Inflammatory macrophage treated with lipopolysaccharide for 4 hours (primary cell): ENCODE measurements around the gene CD151.
A peak's percentile ranks its signal among the peaks of the same experiment; 100 is the strongest.

Experiments used
- DNase-seq: peaks from one replicate; pipeline ENCODE4 v3.0.0-alpha.2; 2020

CD151 gene

DNA sequence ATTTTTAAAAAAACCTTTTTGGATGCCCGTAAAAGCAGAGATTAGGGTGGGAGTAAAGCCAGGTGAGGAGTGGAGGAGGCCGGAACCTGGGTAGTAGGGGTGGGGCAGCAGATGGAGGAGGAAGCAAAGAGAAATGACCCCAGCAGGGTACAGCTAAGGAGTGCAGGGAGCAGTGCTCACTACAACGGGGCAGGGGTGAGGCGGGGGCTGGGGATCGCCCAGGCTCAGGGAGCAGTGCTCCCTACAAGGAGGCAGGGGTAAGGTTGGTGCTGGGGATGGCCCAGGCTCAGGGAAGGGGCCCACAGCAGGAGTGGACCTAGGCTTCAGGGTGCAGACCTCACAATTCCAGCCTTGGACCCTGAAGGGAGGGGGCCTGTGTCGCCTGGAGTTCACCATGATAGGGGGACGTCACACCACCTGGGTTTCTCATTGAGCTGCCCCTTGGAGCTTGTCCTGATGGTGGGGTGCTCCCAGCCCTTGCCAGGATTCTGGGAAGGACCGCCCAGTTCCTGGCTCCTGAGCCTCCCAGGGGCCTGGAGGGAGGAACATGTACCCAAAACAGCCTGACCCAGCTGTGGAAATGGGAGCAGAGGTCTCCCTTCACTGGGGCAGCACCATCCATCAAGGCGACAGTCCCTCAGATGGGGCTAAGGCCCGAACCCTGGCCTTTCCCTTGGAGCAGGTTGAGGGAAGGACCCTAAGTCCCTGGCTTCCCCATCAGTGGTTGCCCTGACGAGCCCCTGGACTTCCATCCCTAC is 16.9 kb upstream of the CD151 start:
- DNase-seq: no peak

DNA sequence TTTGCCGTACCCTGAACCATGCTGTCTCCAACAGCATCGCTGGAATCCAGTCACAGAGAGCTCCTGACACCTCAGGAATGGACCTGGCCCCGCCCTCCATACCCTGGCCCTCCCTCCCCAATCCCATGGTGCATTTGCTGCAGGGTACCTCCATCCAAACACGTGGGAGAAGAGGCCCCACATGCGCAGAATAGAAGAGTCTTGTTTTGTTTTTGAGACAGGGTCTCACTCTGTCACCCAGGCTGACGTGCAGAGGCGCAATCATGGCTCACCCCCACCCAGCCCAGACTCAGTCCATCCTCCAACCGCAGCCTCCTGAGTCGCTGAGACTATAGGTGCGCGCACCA is 16.3 kb upstream of the CD151 start:
- DNase-seq: no peak

DNA sequence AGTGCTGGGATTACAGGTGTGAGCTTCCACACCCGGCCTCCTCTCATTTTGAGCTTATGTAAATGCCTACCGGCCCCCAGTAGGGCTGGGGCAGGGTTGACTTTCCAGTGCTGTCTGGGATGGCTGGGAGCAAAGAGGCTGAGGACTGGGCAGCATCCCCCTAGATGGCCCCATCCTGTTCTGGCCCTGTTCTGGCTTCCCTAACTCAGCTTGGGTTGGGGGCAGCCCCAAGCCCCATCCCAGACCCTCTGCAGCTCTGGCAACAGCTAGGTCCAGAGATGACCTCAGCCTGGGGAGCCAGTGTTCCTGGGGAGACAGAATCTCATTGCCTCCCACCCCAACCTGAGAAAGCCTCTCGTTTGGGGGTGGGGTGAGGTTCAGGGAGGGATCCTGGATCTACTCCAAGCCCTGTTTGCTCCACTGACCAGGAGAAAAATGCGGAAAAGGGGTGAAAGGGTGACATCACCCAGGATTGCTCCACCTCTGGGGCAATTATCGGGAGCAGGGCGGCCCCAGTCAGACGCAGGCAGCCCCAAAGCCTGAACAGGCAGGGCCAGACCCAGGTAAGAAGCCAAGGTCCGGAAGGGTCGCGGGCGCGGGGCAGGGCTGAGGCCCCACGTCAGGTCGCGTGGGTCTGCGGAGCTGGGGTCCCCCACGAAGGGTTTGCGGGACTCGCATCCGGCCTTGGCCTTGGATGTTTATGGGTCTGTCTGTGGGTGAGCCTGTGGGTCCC is 14.2 kb upstream of the CD151 start, which contains the start of gene PNPLA2:
PNPLA2 (plus strand) TSS at position 519 of the 733 bp plus-strand sequence. CDS start 805 bp downstream, outside the sequence.
- no peak for DNase-seq

DNA sequence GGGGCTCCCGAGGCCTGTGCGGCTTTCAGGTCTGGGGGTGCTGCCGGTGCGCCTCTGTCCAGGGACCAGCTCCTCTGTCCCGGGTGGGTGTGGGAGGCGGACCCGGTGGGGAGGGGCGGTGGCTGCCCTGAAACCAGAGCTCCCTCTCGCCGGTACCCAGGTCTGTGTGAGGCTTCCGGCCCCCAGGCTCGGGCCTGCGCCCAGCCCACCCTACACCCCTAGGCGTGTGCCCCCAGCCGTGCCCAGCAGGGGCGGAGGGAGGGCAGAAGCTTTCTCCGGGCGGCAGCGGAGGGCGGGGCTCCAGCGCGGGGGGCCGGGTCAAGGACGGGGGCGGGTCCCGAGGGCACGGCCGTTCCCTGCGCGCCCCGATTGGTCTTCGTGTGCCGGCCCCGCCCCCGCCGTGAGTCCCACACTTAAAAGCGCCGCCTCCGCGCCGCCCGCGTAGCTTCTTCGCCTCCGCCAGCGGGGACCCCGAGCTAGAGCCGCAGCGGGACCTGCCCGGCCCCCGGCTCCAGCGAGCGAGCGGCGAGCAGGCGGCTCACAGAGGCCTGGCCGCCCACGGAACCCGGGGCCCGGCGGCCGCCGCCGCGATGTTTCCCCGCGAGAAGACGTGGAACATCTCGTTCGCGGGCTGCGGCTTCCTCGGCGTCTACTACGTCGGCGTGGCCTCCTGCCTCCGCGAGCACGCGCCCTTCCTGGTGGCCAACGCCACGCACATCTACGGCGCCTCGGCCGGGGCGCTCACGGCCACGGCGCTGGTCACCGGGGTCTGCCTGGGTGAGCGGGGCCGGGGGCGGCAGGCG is 13.4 kb upstream of the CD151 start:
- DNase-seq: peak; percentile 90

DNA sequence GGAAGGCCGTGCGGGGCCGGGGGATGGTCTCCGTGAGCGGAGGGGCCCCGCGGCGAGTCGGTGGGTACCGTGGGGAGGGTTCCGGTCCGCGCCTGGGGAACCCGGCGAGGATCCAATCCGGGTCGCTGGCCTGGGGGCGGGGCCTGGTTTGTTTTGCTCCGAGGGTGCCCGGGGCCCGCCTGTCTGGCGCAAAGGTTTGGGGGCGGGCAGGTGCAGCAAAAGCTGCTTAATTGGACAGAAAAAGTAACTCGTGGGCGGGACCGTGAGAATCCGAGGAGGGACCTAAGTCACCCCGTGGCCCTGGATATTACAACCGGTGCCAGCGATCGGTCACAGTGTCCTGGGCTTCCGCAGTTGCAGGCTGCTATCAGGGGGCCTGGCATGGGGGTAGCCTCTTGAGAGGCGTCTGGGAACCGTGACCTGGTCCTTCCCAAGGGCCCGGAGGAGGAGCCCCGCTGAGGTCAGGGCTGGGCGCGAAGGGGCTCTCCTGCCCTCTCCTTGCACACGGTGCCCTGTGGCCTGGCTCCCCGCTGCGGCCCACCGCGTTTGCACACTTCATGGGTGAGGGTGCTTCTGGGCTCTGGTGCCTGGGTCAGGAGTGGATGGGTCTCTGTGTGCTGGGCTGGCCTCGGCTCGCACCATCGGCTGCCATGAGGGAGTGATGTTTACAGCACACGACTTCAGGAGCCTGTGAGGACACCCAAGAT is 12.7 kb upstream of the CD151 start:
- peak; percentile 72 for DNase-seq

DNA sequence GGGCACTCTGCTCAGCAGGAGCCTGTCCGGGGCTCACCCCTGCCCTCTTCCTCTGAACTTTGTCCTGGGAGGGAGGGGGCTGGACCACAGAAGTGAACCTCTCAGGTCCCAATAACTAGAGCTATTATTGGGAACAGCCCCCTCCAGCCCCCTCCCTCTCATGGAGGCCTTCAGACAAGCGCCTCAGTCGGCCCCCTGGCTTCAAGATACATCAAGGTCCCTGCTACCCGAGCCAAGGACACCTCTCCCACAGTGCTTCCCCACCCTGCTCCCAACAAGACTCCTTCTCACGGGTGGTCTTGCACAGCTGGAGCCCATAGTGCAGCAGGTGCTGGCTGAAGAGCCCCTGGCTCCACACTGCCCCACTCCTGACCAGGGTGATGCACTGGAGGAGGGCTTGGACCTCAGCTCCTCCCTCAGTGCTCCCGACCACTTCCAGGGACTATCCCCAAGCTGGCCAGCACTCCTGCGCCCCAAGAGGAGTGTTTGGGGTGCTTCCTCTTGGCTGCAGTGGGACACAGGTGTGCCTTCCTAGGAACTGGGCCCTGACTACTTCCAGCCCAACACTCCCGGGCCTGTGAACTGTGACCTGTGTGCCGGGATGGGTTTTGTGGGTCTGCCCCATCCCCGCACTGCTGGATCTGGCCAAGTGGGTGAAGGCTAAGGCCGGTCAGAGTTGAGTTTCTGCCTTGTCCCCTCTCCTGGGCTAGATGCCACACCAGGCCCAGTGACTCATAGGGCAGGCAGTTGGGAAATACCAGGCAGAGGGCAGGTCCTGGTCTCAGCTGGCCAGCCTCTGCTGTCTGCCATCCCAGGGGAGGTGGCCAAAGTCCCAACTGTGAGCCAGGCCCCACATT is 11.9 kb upstream of the CD151 start:
- DNase-seq: peak; percentile 81

DNA sequence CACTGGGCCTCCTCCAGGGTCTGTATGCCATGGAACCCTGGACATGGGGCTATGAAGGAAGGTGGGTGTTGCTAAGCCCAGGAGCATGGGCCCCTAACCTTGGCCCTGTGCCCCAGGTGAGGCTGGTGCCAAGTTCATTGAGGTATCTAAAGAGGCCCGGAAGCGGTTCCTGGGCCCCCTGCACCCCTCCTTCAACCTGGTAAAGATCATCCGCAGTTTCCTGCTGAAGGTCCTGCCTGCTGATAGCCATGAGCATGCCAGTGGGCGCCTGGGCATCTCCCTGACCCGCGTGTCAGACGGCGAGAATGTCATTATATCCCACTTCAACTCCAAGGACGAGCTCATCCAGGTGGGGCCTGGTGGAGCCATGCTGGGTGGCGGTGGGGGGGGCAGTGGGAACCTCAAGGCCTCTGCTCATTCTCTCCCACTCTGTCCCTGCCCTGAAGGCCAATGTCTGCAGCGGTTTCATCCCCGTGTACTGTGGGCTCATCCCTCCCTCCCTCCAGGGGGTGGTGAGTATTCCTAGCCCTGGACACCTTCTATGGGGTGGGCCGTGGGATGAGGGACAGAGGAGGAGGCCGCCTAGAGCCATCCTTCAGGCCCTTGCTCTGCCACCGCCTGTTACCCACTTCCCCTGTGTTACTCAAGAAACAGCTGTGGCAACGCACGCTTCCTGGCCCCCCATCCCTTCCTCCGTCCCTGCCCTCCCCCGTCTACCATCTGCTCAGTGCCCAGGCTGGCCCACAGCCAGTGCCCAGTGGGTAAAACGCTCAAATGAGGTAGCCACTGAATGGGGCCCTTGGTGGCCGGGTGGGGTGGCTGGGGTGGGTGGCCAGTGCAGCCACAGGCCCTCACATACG is 11.0 kb upstream of the CD151 start:
- peak; percentile 57 for DNase-seq

DNA sequence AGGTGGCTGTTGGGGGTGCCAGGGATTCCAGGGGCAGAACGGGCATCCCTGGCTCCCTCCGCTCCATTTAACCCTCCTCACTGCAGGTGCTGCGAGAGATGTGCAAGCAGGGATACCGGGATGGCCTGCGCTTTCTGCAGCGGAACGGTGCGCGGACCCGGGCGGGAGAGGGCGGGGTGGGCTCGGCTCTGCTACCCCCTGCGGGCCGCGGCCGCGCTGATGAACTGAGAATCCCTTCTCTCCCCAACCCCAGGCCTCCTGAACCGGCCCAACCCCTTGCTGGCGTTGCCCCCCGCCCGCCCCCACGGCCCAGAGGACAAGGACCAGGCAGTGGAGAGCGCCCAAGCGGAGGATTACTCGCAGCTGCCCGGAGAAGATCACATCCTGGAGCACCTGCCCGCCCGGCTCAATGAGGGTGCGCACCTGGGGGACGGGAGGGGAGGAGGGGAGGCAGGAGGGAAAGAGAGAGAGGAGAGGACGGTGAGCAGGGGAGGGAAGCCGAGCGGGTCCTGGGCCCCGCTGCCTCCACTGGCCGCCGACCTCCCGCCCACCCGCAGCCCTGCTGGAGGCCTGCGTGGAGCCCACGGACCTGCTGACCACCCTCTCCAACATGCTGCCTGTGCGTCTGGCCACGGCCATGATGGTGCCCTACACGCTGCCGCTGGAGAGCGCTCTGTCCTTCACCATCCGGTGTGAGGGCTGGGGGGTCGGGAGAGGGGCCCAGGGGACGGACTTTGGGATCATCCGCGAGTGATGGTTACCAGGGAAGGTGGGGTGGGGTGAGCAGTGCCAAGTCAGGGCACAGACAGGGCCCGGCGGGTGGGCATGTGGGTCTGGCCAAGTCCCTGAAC is 9.1 kb upstream of the CD151 start:
- DNase-seq: no peak

DNA sequence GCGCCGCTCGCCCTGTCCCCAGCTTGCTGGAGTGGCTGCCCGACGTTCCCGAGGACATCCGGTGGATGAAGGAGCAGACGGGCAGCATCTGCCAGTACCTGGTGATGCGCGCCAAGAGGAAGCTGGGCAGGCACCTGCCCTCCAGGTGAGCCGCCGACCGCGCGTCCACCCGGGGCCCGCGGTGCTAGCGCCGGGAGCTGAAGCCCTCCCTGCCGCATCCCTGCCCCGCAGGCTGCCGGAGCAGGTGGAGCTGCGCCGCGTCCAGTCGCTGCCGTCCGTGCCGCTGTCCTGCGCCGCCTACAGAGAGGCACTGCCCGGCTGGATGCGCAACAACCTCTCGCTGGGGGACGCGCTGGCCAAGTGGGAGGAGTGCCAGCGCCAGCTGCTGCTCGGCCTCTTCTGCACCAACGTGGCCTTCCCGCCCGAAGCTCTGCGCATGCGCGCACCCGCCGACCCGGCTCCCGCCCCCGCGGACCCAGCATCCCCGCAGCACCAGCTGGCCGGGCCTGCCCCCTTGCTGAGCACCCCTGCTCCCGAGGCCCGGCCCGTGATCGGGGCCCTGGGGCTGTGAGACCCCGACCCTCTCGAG is 8.4 kb upstream of the CD151 start:
- no peak for DNase-seq

DNA sequence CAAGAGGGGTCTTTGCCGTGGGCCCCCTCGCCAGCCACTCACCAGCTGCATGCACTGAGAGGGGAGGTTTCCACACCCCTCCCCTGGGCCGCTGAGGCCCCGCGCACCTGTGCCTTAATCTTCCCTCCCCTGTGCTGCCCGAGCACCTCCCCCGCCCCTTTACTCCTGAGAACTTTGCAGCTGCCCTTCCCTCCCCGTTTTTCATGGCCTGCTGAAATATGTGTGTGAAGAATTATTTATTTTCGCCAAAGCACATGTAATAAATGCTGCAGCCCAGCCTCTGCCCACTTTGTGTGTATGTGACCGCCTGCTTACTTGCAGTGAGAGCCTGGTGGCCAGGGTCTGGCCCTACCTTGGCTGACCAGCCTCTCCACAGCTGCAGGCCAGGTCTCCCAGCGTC is 7.8 kb upstream of the CD151 start:
- no peak for DNase-seq

DNA sequence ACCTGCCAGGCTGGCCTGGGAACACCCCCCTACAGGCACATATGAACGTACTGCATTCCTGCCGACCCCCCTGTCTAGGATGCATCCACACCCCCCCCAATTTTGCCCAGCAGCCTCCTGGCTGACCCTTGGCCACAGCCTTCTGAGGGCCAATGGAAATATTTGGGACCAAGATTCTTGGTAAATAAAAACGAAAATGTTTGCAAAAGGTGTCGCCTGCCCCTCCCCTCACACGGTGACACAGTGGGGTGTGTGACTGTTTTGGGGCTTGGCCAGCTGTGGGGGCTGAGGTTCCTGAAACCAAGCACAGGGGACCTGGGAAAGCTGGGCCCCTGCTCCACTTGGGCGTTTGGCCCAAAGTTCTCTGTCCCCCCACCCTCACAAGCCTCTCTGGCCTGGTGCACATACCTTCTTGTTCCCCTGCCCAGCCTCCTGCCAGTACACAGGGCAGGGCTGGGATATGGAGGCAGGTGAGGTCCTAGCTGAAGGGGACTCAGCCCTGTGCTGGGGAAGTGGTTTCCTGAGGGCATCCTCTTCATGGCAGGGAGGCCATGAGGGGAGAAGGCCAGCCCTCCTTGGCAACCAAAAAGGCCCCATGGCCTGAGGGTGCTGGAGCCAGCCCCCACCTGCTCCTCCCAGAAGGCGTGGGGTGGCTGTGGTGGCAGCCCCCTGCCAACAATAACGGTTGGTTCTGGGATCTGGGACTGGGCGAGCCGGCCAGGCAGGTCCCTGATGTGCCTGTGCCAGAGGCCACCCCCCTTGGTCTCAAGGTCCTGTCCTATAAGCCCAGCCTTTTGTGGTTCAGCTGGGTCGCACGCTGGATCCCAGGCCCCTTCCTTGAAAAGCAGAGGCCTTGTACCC is 7.2 kb upstream of the CD151 start:
- DNase-seq: no peak

DNA sequence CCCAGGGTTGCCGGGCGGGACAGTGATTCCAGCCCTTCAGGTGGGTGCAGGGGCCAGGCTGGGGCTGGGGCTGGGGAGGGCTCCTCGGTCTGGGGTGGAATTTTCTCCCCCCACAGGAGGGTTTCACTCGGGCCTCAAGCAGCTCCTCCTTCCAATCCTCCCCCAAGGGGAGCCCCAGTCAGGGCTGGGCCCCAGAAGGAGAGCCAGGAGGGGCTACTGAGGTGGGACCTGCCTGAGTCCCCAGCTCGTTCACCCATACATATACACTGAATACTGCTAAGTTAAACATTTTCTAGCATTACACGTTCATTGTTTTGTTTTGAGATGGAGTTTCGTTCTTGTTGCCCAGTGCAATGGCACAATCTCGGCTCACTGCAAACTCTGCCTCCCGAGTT is 6.5 kb upstream of the CD151 start:
- DNase-seq: no peak

DNA sequence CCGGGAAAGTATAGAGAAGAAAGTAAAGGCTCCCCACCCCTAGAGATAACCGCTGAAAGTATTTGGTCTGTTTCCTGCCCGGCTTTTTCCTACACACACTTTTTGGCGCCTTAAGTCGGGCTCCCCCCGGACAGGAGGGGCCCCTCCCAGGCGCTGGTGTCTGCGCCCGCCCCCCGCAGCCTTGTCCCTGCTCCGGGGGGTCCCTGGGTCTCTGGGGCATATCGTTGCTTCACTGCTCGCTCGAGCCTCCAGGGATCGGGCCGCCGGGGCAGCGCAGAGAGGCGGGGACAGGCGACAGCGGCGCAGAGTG is 6.0 kb upstream of the CD151 start:
- no peak for DNase-seq

DNA sequence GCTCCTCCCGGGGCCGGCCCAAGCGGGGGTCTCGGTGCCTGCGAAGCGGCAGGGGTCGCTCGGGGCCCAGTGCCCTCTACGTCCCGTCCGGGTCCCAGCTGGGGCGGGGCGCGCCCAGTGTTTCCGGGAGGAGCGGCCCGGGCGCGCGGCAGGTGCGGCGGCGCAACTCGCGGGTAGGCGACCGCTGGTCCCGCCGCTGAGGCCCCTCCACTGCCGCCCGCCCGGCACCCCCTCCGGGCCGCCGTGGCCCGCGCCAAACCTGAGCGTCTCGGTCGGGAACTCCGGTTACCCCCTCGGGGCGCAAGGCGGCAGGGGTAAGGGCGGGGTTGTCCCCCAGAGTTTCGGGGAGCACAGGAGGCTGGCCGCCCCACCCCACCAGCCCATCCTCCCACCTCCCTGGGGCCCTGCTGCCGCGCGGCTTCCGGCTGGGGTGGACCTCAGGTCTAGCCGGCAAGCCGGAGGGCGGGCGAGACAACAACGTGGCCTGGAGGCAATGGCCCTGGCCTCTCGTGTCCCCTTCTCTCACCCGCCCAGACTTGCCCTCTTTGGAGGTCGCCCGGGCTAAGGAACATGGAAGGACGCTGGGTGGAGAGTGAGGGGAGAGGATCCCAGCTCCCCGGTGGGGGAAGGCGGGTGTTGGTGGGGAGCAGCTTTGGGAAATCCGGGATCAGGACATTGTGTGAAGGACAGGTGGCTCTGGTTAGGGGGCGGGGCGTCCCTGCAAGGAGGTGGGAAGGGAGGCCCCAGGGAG is 5.4 kb upstream of the CD151 start:
- no peak for DNase-seq

DNA sequence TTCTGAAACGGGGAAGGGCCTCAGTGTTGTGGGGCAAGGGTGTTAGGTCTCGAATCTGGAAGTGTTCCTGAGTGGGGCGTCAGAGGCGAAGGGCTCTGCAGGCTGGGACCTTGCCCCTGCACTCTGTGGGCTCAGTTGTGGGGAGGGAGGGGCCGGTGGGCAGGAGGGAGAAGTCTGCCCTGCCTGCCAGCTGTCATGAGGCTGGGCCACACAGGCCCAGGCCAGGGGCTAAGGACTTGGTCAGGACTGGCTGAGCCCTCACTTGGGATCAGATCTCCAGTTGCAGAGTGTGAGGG is 4.9 kb upstream of the CD151 start, which contains the start of gene CRACR2B:
CRACR2B (plus strand) TSS at position 23 of the 296 bp plus-strand sequence. CDS start 689 bp downstream, outside the sequence.
- no peak for DNase-seq

DNA sequence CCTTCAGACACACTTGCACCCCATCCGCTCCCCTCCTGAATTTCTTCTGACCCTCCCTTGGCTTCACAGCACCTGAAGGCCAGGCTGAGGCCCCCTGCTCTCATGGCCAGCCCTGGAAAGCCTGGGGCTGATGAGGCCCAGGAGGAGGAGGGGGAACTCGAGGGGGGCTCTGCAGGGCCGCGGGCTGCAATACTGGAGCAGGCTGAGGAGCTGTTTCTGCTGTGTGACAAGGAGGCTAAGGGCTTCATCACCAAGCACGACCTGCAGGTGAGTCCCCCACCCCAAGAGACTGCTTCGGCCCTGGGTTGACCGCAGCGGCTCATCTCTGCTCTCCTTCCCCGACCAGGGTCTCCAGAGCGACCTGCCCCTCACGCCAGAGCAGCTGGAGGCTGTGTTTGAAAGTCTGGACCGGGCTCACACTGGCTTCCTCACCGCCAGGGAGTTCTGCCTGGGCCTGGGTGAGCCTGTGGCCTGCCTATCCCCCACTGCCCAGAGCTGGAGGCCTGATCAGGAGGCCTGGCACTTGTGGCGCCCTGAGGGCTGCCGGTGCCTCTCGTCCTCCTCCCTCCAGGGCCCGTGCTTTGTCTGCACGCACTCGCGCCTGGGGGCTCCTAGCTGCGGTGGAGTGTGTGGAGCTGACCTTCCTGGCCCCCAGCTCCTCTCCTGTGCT is 4.1 kb upstream of the CD151 start:
- DNase-seq: no peak

DNA sequence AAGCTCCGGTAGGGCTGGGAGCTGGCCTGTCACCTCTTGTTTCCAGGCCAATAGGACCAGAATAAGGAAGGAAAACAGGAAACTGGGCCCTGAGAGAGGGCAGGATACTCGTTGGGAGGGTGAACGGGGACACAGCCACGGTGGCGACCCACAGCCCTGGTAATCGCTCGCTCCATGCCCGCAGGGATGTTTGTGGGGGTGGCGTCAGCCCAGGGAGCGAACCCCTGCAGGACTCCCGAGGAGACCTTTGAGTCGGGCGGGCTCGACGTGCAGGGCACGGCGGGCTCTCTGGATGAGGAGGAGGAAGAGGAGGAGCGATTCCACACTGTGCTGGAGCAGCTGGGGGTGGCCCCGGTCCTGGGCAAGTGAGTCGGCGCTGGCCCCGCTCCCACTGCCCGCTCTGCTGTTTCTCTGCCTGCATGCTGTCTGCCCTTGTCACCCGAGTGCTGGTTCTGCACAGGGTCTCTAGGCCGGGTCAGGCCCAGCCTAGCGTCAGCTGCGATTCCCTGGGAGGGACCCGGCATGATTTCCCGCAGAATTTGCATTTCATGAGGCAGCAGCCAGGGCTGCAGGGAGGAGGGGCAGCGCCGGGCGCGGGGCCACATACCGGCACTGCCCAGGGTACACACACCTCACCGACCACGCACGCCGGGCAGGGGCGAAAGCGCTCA is 3.4 kb upstream of the CD151 start:
- DNase-seq: no peak
